OCI-LY3 (cell line): Measurements from ENCODE around the gene NYAP1.
A peak's percentile ranks its signal among the peaks of the same experiment; 100 is the strongest.
"Not testable (repeated sequence)": the region's sequence is repeated elsewhere in the genome, so short reads cannot be mapped to it uniquely, and the experiment has no call there.

ENCODE experiments used
- H2AFZ ChIP-seq: fragments of 200-600, 300-600 bp; shearing (Covaris generic); 2 replicates; pipeline ENCODE4 v1.6.0; 2014; ENCODE audit warnings: antibody characterized with exemption, low read depth, low read length
- H3K27ac ChIP-seq: fragments of 200-600, 300-600 bp; sonication (generic); 2 replicates; pipeline ENCODE4 v1.5.1; 2014; ENCODE audit warnings: mild to moderate bottlenecking, low read length, moderate library complexity, mixed read lengths
- H3K27me3 ChIP-seq: fragments of 200-600, 300-600 bp; sonication (generic); 2 replicates; pipeline ENCODE4 v1.6.1; 2014; ENCODE audit warnings: low read depth, low read length, mixed read lengths
- H3K36me3 ChIP-seq: fragments of 200-600, 300-600 bp; sonication (generic); replicated peaks from 2 replicates; pipeline ENCODE3; 2014; ENCODE audit warnings: low read depth, low read length, mixed read lengths
- H3K4me1 ChIP-seq: fragments of 300-600, 200-600 bp; sonication (generic); 2 replicates; pipeline ENCODE4 v1.6.1; 2014; ENCODE audit warnings: low read length, mixed read lengths
- H3K4me2 ChIP-seq: fragments of 200-600, 300-600 bp; sonication (generic); 2 replicates; pipeline ENCODE4 v1.6.1; 2014; ENCODE audit warnings: low read length, mixed read lengths
- H3K4me3 ChIP-seq: fragments of 300-600, 200-600 bp; sonication (generic); 2 replicates; pipeline ENCODE4 v1.5.1; 2014; ENCODE audit warnings: antibody characterized with exemption, mild to moderate bottlenecking, low read length, moderate library complexity
- H3K79me2 ChIP-seq: fragments of 300-600, 200-600 bp; shearing (Covaris generic); 2 replicates; pipeline ENCODE4 v1.6.1; 2014; ENCODE audit warnings: mild to moderate bottlenecking, low read length, mixed read lengths
- H3K9ac ChIP-seq: fragments of 300-600, 200-600 bp; shearing (Covaris generic); 2 replicates; pipeline ENCODE4 v1.6.0; 2014; ENCODE audit warnings: mild to moderate bottlenecking, low read length, moderate library complexity
- H3K9me3 ChIP-seq: fragments of 200-600, 300-600 bp; shearing (Covaris generic); 2 replicates; pipeline ENCODE4 v1.6.1; 2014; ENCODE audit warnings: low read length, mixed read lengths; ENCODE audit not compliant: insufficient read depth
- H4K20me1 ChIP-seq: fragments of 200-600, 300-600 bp; sonication (generic); 2 replicates; pipeline ENCODE4 v1.6.1; 2016; ENCODE audit warnings: low read length, mixed read lengths; ENCODE audit not compliant: insufficient read depth
- EZH2phosphoT487 ChIP-seq: fragments of 200-600 bp; shearing (Covaris generic); IDR thresholded peaks from 2 replicates; pipeline ENCODE4 v1.6.1; 2018; ENCODE audit warnings: antibody characterized with exemption, mixed run types, low read depth
- TF ChIP-seq, protein P1 (sequence below): fragments of 200-600, 300-600 bp; sonication (generic); IDR thresholded peaks from 2 replicates; pipeline ENCODE4 v1.5.1; 2014; ENCODE audit warnings: antibody characterized with exemption, low read length, low read depth

Gene NYAP1

DNA sequence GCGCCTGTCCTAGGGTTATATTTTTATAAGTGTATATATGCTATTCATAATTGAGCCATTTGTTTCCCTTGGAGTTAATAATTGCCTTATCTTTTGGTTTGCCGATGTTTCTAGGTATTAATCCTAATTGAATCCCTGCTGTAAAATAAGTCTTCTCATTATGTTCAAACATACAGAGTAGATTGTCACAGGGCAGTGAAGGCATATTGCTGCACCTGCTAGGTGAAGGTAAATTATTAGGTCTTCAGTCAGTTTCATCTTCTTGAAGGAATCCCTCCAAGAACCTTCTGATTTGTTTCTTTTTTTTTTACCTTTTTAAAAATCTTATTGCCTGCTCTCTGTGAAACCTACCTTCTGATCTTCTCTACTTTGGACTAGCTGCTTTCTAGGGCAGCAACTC lies 37.3 kb downstream of the NYAP1 start:
- Histone ChIP-seq H3K79me2 (no peaks in the 10 kb centered on the region), H3K36me3 (no peaks in the 10 kb centered on the region), H2AFZ (no peak overlapping the region), H3K4me1 (peaks cover 5% of the 10 kb centered on the region; the same call in 1 of the 2 replicates), H3K9ac (no peak overlapping the region), H3K27ac (no peak overlapping the region), H3K4me2 (no peak overlapping the region), H3K9me3 (no peaks in the 10 kb centered on the region), H4K20me1 (no peaks in the 10 kb centered on the region), H3K27me3 (no peaks in the 10 kb centered on the region), H3K4me3 (no peak overlapping the region)
- TF ChIP-seq, protein P1, sequence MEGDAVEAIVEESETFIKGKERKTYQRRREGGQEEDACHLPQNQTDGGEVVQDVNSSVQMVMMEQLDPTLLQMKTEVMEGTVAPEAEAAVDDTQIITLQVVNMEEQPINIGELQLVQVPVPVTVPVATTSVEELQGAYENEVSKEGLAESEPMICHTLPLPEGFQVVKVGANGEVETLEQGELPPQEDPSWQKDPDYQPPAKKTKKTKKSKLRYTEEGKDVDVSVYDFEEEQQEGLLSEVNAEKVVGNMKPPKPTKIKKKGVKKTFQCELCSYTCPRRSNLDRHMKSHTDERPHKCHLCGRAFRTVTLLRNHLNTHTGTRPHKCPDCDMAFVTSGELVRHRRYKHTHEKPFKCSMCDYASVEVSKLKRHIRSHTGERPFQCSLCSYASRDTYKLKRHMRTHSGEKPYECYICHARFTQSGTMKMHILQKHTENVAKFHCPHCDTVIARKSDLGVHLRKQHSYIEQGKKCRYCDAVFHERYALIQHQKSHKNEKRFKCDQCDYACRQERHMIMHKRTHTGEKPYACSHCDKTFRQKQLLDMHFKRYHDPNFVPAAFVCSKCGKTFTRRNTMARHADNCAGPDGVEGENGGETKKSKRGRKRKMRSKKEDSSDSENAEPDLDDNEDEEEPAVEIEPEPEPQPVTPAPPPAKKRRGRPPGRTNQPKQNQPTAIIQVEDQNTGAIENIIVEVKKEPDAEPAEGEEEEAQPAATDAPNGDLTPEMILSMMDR, result no peak
- no peak for TF ChIP-seq EZH2phosphoT487

DNA sequence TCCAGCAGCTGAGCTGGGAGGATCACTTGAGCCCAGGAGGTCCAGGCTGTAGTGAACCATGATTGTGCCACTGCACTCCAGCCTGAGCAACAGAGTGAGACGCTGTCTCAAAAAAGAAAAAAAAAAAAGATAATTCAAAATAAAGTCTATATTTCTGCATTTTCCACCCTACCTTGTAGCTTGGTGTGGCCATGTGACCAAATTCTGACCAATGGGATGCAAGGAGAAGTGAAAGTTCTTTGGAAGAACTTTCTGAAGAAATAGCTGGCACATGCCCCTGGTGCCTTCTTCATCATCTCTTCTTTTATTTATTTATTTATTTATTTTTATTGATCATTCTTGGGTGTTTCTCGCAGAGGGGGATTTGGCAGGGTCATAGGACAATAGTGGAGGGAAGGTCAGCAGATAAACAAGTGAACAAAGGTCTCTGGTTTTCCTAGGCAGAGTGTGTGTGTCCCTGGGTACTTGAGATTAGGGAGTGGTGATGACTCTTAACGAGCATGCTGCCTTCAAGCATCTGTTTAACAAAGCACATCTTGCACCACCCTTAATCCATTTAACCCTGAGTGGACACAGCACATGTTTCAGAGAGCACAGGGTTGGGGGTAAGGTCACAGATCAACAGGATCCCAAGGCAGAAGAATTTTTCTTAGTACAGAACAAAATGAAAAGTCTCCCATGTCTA lies 38.3 kb downstream of the NYAP1 start:
- not testable (repeated sequence) for H3K36me3 ChIP-seq, H3K4me3 ChIP-seq, H3K79me2 ChIP-seq, H4K20me1 ChIP-seq, H2AFZ ChIP-seq, H3K27ac ChIP-seq, H3K4me2 ChIP-seq, H3K27me3 ChIP-seq, H3K4me1 ChIP-seq, H3K9me3 ChIP-seq, H3K9ac ChIP-seq

DNA sequence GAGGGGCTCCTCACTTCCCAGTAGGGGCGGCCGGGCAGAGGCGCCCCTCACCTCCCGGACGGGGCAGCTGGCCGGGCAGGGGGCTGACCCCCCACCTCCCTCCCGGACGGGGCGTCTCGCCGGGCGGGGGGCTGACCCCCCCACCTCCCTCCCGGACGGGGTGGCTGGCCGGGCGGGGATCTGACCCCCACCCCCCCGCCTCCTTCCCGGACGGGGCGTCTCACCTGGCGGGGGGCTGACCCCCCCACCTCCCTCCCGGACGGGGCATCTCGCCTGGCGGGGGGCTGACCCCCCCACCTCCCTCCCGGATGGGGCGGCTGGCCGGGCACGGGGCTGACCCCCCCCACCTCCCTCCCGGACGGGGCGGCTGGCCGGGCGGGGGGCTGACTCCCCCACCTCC lies 39.5 kb downstream of the NYAP1 start:
- not testable (repeated sequence) for H3K79me2 ChIP-seq, H3K4me3 ChIP-seq

DNA sequence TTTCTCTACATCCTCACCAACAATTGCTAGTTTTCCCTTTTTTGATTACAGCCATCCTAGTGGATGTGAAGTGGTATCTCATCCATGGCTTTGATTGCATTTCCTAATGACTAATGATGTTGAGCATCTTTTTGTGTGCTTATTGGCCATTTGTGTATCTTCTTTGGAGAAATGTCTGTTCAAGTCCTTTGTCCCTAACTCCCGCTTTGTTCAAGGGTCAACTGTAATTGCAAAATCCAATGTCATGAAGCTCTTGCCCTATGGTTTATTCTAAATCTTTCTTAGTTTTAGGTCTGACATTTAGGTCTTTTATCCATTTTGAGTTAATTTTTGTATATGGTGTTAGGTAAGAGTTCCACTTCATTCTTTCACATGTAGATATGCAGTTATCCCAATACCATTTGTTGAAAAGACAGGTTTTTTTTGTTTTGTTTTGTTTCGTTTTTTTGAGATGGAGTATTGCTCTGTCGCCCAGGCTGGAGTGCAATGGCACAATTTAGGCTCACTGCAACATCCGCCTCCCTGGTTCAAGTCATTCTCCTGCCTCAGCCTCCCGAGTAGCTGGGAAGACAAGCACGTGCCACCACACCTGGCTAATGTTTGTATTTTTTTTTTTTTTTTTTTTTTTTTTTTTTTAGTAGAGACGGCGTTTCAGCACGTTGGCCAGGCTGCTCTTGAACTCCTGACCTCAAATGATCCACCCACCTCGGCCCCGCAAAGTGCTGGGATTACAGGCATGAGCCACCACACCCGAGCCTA lies 44.6 kb downstream of the NYAP1 start:
- not testable (repeated sequence) for H3K79me2 ChIP-seq, H3K27ac ChIP-seq, H3K9ac ChIP-seq, H3K27me3 ChIP-seq, H2AFZ ChIP-seq, H4K20me1 ChIP-seq, H3K9me3 ChIP-seq, H3K4me3 ChIP-seq, H3K36me3 ChIP-seq
- peaks cover 27% of the 10 kb centered on the region for H3K4me1 ChIP-seq
- H3K4me2 ChIP-seq, result peak overlapping the region; percentile 10; the same call in 1 of the 2 replicates

More for the DNA sequence above, 39.5 kb downstream of the NYAP1 start:
- not testable (repeated sequence) for H3K36me3 ChIP-seq, H2AFZ ChIP-seq, H3K9me3 ChIP-seq, H3K9ac ChIP-seq, H3K27me3 ChIP-seq, H3K27ac ChIP-seq, H4K20me1 ChIP-seq, H3K4me2 ChIP-seq
- peaks cover 16% of the 10 kb centered on the region for H3K4me1 ChIP-seq

DNA sequence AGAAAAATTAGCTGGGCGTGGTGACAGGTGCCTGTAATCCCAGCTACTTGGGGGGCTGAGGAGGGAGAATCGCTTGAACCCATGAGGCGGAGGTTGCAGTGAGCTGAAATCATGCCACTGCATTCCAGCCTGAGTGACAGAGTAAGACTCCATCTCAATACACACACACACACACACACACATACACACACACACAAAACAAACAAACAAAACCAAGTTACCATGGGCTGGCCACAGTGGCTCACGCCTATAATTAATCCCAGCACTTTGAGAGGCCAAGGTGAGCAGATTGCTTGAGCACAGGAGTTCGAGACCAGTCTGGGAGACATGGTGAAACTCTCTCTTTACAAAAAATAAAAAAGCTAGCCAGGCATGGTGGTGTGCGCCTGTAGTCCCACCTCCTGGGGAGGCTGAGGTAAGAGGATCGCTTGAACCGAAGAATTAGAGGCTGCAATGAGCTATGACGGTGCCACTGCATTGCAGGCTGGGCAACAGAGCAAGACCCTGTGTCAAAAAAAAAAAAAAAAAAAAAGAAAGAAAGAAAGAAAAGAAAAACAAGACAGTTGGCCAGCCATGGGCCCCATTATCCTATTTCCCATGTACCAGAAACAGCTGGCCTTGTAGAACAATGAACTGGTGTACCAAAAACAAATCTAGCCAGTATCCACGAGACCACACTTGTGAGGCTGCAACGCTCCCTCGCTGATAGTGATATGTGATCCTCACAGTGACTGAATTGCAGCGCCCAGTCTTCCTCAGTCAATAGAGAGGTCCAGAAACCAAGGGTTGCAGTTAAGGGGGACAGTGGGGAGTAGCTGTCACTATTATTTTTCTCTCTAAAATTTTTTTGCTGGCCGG lies 48.7 kb downstream of the NYAP1 start:
- Histone ChIP-seq H2AFZ (no peak overlapping the region), H3K4me2 (no peak overlapping the region), H3K27ac (no peak overlapping the region), H3K27me3 (no peaks in the 10 kb centered on the region), H3K79me2 (no peaks in the 10 kb centered on the region), H3K9ac (no peak overlapping the region), H3K36me3 (no peaks in the 10 kb centered on the region), H3K4me3 (no peak overlapping the region), H3K9me3 (no peaks in the 10 kb centered on the region), H4K20me1 (no peaks in the 10 kb centered on the region), H3K4me1 (peaks cover 21% of the 10 kb centered on the region)
- no peak for TF ChIP-seq EZH2phosphoT487
- TF ChIP-seq, protein P1, result no peak

DNA sequence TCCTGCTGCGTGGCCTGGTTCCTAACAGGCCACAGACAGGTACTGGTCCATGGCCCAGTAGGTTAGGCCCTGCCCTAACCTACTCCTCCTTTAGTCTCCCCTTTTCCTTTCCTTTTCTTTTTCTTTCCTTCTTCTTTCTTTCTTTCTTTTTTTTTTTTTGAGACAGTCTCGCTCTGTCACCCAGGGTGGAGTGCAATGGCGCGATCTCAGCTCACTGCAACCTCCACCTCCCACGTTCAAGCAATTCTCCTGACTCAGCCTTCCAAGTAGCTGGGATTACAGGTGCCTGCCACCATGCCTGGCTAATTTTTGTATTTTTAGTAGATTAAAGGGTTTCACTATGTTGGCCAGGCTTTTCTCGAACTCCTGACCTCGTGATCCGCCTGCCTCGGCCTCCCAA lies 52.3 kb downstream of the NYAP1 start:
- not testable (repeated sequence) for H3K27me3 ChIP-seq, H3K9ac ChIP-seq, H3K36me3 ChIP-seq, H2AFZ ChIP-seq, H4K20me1 ChIP-seq, H3K4me3 ChIP-seq, H3K9me3 ChIP-seq, H3K4me2 ChIP-seq, H3K27ac ChIP-seq
- Histone ChIP-seq H3K4me1 (peaks cover 23% of the 10 kb centered on the region), H3K79me2 (peaks cover 14% of the 10 kb centered on the region)

DNA sequence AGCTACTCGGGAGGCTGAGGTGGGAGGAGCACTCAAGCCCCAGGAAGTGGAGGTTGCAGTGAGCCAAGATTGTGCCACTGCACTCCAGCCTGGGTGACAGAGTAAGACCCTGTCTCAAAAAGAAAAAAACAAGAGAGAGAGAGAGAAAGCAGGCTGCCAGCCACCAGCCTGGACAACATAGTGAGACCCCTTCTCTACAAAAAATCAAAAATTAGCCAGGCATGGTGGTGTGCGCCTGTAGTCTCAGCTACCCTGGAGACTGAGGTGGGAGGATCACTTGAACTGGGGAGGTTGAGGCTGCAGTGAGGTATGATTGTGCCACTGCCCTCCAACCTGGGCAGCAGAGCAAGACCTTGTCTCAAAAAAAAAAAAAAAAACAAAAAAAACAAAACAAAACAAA lies 53.0 kb downstream of the NYAP1 start:
- not testable (repeated sequence) for H3K4me2 ChIP-seq, H3K27me3 ChIP-seq, H3K4me3 ChIP-seq, H2AFZ ChIP-seq, H3K9me3 ChIP-seq, H3K9ac ChIP-seq, H3K27ac ChIP-seq, H3K36me3 ChIP-seq, H4K20me1 ChIP-seq
- peaks cover 23% of the 10 kb centered on the region for H3K4me1 ChIP-seq
- H3K79me2 ChIP-seq, result peaks cover 21% of the 10 kb centered on the region
